IMR-90 (cell line): ENCODE data around the gene SRSF3. TPM values are rescaled to one million over a fixed set of nuclear protein-coding genes. Genes with fewer than 3 reads are reported as not detected.

Experiments used
- ATAC-seq: fragments of 200-7000 bp; cut with Tn5 transposase; 2 replicates; pipeline ENCODE4 v1.9.1; 2020; ENCODE audit warnings: low read depth, mild to moderate bottlenecking, moderate library complexity
- BruUV-seq: library from RNA; stranded (reverse); fragments of 400-500 nt; replicated peaks from 2 replicates; lab custom pipeline; 2021; lab: Mats Ljungman, UMichigan
- CTCF ChIA-PET: fragments of 300-600 bp; formaldehyde crosslinking; extraction: SDS; loops from one replicate; lab custom pipeline; 2021; ENCODE audit warnings: antibody characterized with exemption; lab: Yijun Ruan, JAX
- POLR2A ChIA-PET: fragments of 300-600 bp; sonication (Branson Sonifier 250); formaldehyde crosslinking; loops from one replicate; lab custom pipeline; 2022; ENCODE audit warnings: antibody characterized with exemption; ENCODE audit not compliant: unreplicated experiment; lab: Charles Lee
- DNase-seq: peaks from one replicate; pipeline ENCODE4 v3.0.0; 2013
- H2AFZ ChIP-seq: replicated peaks from 2 replicates; pipeline ENCODE3; 2013; ENCODE audit warnings: low read length, mild to moderate bottlenecking; ENCODE audit not compliant: poor library complexity
- H2AK5ac ChIP-seq: 2 replicates; pipeline ENCODE4 v1.6.1; 2013; ENCODE audit warnings: low read depth, low read length, inconsistent platforms
- H2AK9ac ChIP-seq: replicated peaks from 2 replicates; pipeline ENCODE3; 2013; ENCODE audit warnings: mild to moderate bottlenecking, low read depth, low read length, moderate library complexity; ENCODE audit not compliant: poor library complexity
- H2BK120ac ChIP-seq: 2 replicates; pipeline ENCODE4 v1.6.1; 2013; ENCODE audit warnings: low read depth, low read length, inconsistent platforms
- H2BK15ac ChIP-seq: 3 replicates; pipeline ENCODE4 v1.6.1; 2013; ENCODE audit warnings: low read depth, low read length, inconsistent platforms
- H2BK20ac ChIP-seq: 2 replicates; pipeline ENCODE4 v1.6.1; 2013; ENCODE audit warnings: low read depth, mild to moderate bottlenecking, inconsistent platforms, low read length, moderate library complexity
- H2BK5ac ChIP-seq: 2 replicates; pipeline ENCODE4 v1.6.1; 2013; ENCODE audit warnings: mild to moderate bottlenecking, low read depth, low read length, inconsistent platforms; ENCODE audit not compliant: poor library complexity, severe bottlenecking
- H3K14ac ChIP-seq: replicated peaks from 2 replicates; pipeline ENCODE4 v1.6.1; 2013; ENCODE audit warnings: low read depth, low read length, inconsistent platforms
- H3K18ac ChIP-seq: 2 replicates; pipeline ENCODE4 v1.6.1; 2013; ENCODE audit warnings: low read depth, low read length, control low read depth
- H3K23ac ChIP-seq: 2 replicates; pipeline ENCODE4 v1.6.1; 2013; ENCODE audit warnings: low read depth, low read length, inconsistent platforms
- H3K27ac ChIP-seq: 2 replicates; pipeline ENCODE4 v1.5.1; 2013; ENCODE audit warnings: mild to moderate bottlenecking, control low read depth, low read length; ENCODE audit not compliant: insufficient read depth
- H3K27me3 ChIP-seq: 2 replicates; pipeline ENCODE4 v1.6.1; 2013; ENCODE audit warnings: low read length; ENCODE audit not compliant: control insufficient read depth, insufficient read depth
- H3K36me3 ChIP-seq: 2 replicates; pipeline ENCODE4 v1.6.1; 2013; ENCODE audit warnings: low read length, mixed read lengths; ENCODE audit not compliant: control insufficient read depth, insufficient read depth
- H3K4ac ChIP-seq: 2 replicates; pipeline ENCODE4 v1.6.1; 2013; ENCODE audit warnings: low read depth, low read length, inconsistent platforms
- H3K4me1 ChIP-seq: 2 replicates; pipeline ENCODE4 v1.6.1; 2013; ENCODE audit warnings: low read length, mixed read lengths; ENCODE audit not compliant: control insufficient read depth, insufficient read depth
- H3K4me2 ChIP-seq: 2 replicates; pipeline ENCODE4 v1.6.1; 2013; ENCODE audit warnings: low read depth, mild to moderate bottlenecking, control low read depth, low read length, moderate library complexity
- H3K4me3 ChIP-seq: 2 replicates; pipeline ENCODE4 v1.5.1; 2013; ENCODE audit warnings: low read depth, mild to moderate bottlenecking, control low read depth, low read length, moderate library complexity; ENCODE audit not compliant: insufficient read depth
- H3K56ac ChIP-seq: 2 replicates; pipeline ENCODE4 v1.6.1; 2013; ENCODE audit warnings: low read length, inconsistent platforms; ENCODE audit not compliant: insufficient read depth; ENCODE audit errors: extremely low read depth
- H3K79me1 ChIP-seq, 2 experiments: 2 replicates each; pipeline ENCODE4 v1.6.1; 2013; ENCODE audit warnings: low read length in 2 of 2, inconsistent platforms in 1 of 2, low read depth in 1 of 2
- H3K9ac ChIP-seq: 2 replicates; pipeline ENCODE4 v1.6.1; 2013; ENCODE audit warnings: low read depth, low read length, control low read depth
- H3K9me1 ChIP-seq: 2 replicates; pipeline ENCODE4 v1.6.1; 2013; ENCODE audit warnings: low read length, inconsistent platforms; ENCODE audit not compliant: insufficient read depth
- H3K9me3 ChIP-seq: 2 replicates; pipeline ENCODE4 v1.6.1; 2013; ENCODE audit warnings: low read length; ENCODE audit not compliant: control insufficient read depth, insufficient read depth
- H4K20me1 ChIP-seq: 2 replicates; pipeline ENCODE4 v1.6.1; 2013; ENCODE audit warnings: low read length, inconsistent platforms; ENCODE audit not compliant: insufficient read depth
- H4K5ac ChIP-seq: 2 replicates; pipeline ENCODE4 v1.6.1; 2013; ENCODE audit warnings: mild to moderate bottlenecking, low read depth, low read length, control low read depth
- H4K8ac ChIP-seq, 2 experiments: 2 replicates each; pipeline ENCODE4 v1.6.1; 2013; ENCODE audit warnings: low read depth in 2 of 2, low read length in 2 of 2, control low read depth in 1 of 2, inconsistent platforms in 1 of 2
- H4K91ac ChIP-seq: 2 replicates; pipeline ENCODE4 v1.6.1; 2013; ENCODE audit warnings: low read depth, low read length, inconsistent platforms; ENCODE audit not compliant: insufficient read depth
- BHLHE40 ChIP-seq: fragments of 150-350 bp; IDR thresholded peaks from 2 replicates; pipeline ENCODE4 v1.6.1; 2016; ENCODE audit warnings: mild to moderate bottlenecking, low read depth, low read length
- CEBPB ChIP-seq: IDR thresholded peaks from 2 replicates; pipeline ENCODE4 v1.6.1; 2012; ENCODE audit warnings: low read depth, low read length, improper control_type of control experiment
- CHD1 ChIP-seq: IDR thresholded peaks from 2 replicates; pipeline ENCODE4 v1.6.1; 2012; ENCODE audit warnings: low read depth, low read length, improper control_type of control experiment
- FOS ChIP-seq: fragments of 150-350 bp; IDR thresholded peaks from 2 replicates; pipeline ENCODE4 v1.6.1; 2016; ENCODE audit warnings: low read depth, low read length
- MAFK ChIP-seq: IDR thresholded peaks from 2 replicates; pipeline ENCODE4 v1.6.1; 2012; ENCODE audit warnings: low read depth, low read length, improper control_type of control experiment
- MXI1 ChIP-seq: IDR thresholded peaks from 2 replicates; pipeline ENCODE4 v1.6.1; 2012; ENCODE audit warnings: low read depth, mild to moderate bottlenecking, low read length, moderate library complexity, borderline replicate concordance
- NFE2L2 ChIP-seq: fragments of 150-350 bp; IDR thresholded peaks from 2 replicates; pipeline ENCODE4 v1.6.1; 2016; ENCODE audit warnings: low read depth, mild to moderate bottlenecking, low read length
- POLR2A ChIP-seq: IDR thresholded peaks from 2 replicates; pipeline ENCODE4 v1.6.1; 2012; ENCODE audit warnings: mild to moderate bottlenecking, low read depth, low read length
- RAD21 ChIP-seq: IDR thresholded peaks from 2 replicates; pipeline ENCODE4 v1.6.1; 2012; ENCODE audit warnings: low read length, improper control_type of control experiment
- RCOR1 ChIP-seq: IDR thresholded peaks from 2 replicates; pipeline ENCODE4 v1.6.1; 2012; ENCODE audit warnings: mild to moderate bottlenecking, low read length, improper control_type of control experiment; ENCODE audit not compliant: insufficient replicate concordance
- SMC3 ChIP-seq: fragments of 150-350 bp; IDR thresholded peaks from 2 replicates; pipeline ENCODE4 v1.6.1; 2016; ENCODE audit warnings: low read depth, mild to moderate bottlenecking, antibody characterized with exemption, low read length, moderate library complexity
- WGBS, 2 experiments: methylation state at CpG; one replicate each; pipeline versions ENCODE4 v1.1.5 to v1.1.7; 2013; ENCODE audit warnings: missing lambda C conversion rate in 2 of 2; ENCODE audit not compliant: insufficient read length in 1 of 2; ENCODE audit errors: extremely low coverage in 2 of 2; 5-methylcytosine and 5-hydroxymethylcytosine counted together
- dilution Hi-C: fragments of 300-500 bp; cut with HindIII; formaldehyde crosslinking; loops from one replicate; pipeline ENCODE4 v1.14.3; 2018; ENCODE audit warnings: low sequenced_read_pairs; ENCODE audit not compliant: unreplicated experiment
- in situ Hi-C: fragments of 300-500 bp; cut with MboI; formaldehyde crosslinking; loops from 3 replicates; pipeline ENCODE4 v1.14.3; 2019; ENCODE audit warnings: low sequenced_read_pairs, inconsistent platforms, mixed read lengths
- intact Hi-C: fragments of 100-400 bp; cut with micrococcal nuclease; formaldehyde crosslinking; loops from 2 replicates; pipeline ENCODE4 v1.10.0; 2022
- polyA plus RNA-seq, 3 experiments: library from polyadenylated mRNA; depleted of rRNA; stranded (reverse); fragments of >200 nt; gene quantifications; 2 replicates each; pipeline ENCODE4 v1.2.3, GENCODE V29; 2012; ENCODE audit warnings: low replicate concordance in 1 of 3
- total RNA-seq: library from RNA; depleted of rRNA; stranded (reverse); fragments of >200 nt; gene quantifications from 2 replicates; pipeline ENCODE4 v1.2.3, GENCODE V29; 2012
- TF ChIP-seq, protein P1 (sequence below): fragments of 150-350 bp; IDR thresholded peaks from 2 replicates; pipeline ENCODE4 v1.6.1; 2016; ENCODE audit warnings: low read depth, mild to moderate bottlenecking, low read length, moderate library complexity, borderline replicate concordance
- TF ChIP-seq, protein P2 (sequence below): fragments of 150-350 bp; IDR thresholded peaks from 2 replicates; pipeline ENCODE4 v1.6.1; 2017; ENCODE audit warnings: mild to moderate bottlenecking, antibody characterized with exemption, low read length, low read depth
- TF ChIP-seq, protein P3 (sequence below): conservative IDR thresholded peaks from 2 replicates; pipeline ENCODE4 v1.5.1; 2012; ENCODE audit warnings: mild to moderate bottlenecking, low read depth, low read length, improper control_type of control experiment

SRSF3 gene
- total and polyA plus RNA-seq, 2 of the 4 experiments (the other 2 are of a cell fraction) = 237 to 297 TPM

DNA sequence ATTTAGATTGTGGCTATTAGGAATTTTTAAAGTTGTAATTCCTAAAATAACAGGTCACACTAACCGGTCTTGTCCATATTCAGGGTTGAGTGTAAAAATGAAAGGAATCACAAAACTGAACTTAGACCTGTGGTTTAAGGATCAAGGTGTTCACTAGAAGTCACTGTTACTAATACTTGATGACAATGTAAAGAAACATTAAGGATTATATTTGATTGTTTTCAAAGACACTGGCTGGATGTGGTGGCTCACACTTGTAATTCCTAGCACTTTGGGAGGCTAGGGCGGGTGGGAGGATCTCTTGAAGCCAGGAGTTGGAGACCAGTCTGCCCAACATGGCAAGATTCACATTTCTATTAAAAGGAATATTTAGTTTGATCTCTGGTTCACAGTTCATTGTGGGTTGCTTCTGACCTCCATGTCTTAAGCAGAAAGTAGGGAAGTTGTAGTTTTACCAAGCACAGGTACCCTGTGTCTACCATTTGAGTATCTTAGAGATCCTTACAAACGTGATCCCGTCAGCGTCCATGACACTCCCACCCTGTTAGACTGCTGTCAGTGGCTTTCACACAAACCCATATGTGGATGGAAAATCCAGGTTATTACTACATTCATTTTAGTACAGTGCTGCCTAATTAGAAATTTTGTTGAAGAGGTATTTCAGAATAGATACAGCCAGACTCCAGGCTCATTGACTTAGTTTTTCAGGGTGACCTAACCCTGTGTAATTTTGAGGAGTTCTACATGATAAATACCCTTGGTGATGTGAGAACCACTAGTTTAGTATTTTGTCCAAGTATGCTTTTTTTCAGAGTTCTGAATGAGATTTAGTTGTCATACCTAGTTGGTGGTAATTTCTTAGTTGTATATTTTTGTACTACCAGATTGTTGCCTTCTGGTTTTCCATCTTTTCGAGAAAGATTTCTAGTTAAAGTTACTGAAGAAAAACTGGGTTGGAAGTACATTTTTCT lies 10.2 kb downstream of the SRSF3 start:
- Histone ChIP-seq H3K36me3 (peaks cover 75% of the 10 kb centered on the region), H2AK5ac (no peak overlapping the region), H3K9ac (no peak overlapping the region), H2BK20ac (no peak overlapping the region), H3K4me2 (no peak overlapping the region), H3K79me1 (peaks cover 29 to 77% of the 10 kb centered on the region in 2 experiments), H3K56ac (no peak overlapping the region), H3K23ac (peak overlapping the region; percentile 35; the same call in 1 of the 2 replicates), H3K14ac (0 out of 2 replicates have a peak overlapping the region, but pooled peaks have one; percentile 29), H3K4me3 (no peak overlapping the region), H4K8ac (no peak overlapping the region), H3K27ac (no peak overlapping the region), H3K27me3 (no peaks in the 10 kb centered on the region), H2BK120ac (no peak overlapping the region), H4K91ac (no peak overlapping the region), H3K18ac (no peak overlapping the region), H4K5ac (no peak overlapping the region), H2AK9ac (no peak overlapping the region), H3K9me3 (no peaks in the 10 kb centered on the region), H4K20me1 (peaks cover 99% of the 10 kb centered on the region), H2BK15ac (no peak overlapping the region), H2AFZ (no peak overlapping the region), H3K4ac (no peak overlapping the region), H3K4me1 (peaks cover 17% of the 10 kb centered on the region), H2BK5ac (no peak overlapping the region), H3K9me1 (peaks cover 14% of the 10 kb centered on the region)
- ChIA-PET CTCF (no interaction called here), POLR2A (interaction anchor here (0.5 kb wide), 1 partner anchor 86 kb away, joined by 4 read pairs; no protein-coding TSS in a partner anchor)
- DNase-seq (no peak), ATAC-seq (no peak)
- in situ Hi-C loops = no loop called here
- no CpG with 5 or more reads among the region's 6 CpGs for WGBS, 2 experiments
- dilution Hi-C loops = no loop called here
- intact Hi-C loops = no loop called here
- no TSS peak for BruUV-seq
- TF ChIP-seq BHLHE40 (no peak), RAD21 (no peak), NFE2L2 (no peak), MAFK (no peak), CEBPB (no peak), FOS (no peak), RCOR1 (no peak), CHD1 (no peak), POLR2A (no peak), MXI1 (no peak), SMC3 (no peak)
- TF ChIP-seq, protein P1, sequence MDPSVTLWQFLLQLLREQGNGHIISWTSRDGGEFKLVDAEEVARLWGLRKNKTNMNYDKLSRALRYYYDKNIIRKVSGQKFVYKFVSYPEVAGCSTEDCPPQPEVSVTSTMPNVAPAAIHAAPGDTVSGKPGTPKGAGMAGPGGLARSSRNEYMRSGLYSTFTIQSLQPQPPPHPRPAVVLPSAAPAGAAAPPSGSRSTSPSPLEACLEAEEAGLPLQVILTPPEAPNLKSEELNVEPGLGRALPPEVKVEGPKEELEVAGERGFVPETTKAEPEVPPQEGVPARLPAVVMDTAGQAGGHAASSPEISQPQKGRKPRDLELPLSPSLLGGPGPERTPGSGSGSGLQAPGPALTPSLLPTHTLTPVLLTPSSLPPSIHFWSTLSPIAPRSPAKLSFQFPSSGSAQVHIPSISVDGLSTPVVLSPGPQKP = no peak
- TF ChIP-seq, protein P2, sequence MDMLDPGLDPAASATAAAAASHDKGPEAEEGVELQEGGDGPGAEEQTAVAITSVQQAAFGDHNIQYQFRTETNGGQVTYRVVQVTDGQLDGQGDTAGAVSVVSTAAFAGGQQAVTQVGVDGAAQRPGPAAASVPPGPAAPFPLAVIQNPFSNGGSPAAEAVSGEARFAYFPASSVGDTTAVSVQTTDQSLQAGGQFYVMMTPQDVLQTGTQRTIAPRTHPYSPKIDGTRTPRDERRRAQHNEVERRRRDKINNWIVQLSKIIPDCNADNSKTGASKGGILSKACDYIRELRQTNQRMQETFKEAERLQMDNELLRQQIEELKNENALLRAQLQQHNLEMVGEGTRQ = no peak
- TF ChIP-seq, protein P3, sequence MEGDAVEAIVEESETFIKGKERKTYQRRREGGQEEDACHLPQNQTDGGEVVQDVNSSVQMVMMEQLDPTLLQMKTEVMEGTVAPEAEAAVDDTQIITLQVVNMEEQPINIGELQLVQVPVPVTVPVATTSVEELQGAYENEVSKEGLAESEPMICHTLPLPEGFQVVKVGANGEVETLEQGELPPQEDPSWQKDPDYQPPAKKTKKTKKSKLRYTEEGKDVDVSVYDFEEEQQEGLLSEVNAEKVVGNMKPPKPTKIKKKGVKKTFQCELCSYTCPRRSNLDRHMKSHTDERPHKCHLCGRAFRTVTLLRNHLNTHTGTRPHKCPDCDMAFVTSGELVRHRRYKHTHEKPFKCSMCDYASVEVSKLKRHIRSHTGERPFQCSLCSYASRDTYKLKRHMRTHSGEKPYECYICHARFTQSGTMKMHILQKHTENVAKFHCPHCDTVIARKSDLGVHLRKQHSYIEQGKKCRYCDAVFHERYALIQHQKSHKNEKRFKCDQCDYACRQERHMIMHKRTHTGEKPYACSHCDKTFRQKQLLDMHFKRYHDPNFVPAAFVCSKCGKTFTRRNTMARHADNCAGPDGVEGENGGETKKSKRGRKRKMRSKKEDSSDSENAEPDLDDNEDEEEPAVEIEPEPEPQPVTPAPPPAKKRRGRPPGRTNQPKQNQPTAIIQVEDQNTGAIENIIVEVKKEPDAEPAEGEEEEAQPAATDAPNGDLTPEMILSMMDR = no peak
